A549 treated with AZD9567 at 1 μM for 4 hours (cell line): ENCODE results near the gene WFIKKN1. TPM values are rescaled to one million over a fixed set of nuclear protein-coding genes. Genes with fewer than 3 reads are reported as not detected.

Source experiments
- total RNA-seq: library from RNA; stranded (reverse); fragments of 200-300 nt; extraction: Qiagen RNA extraction; gene quantifications from 5 replicates; pipeline ENCODE4 v1.2.3, GENCODE V29; 2022; ENCODE audit not compliant: insufficient read depth

The WFIKKN1 gene
- total RNA-seq = 0.21 to 0.26 TPM (median 0.23 TPM) in 4 of 5 replicates, not detected in the other

GRCh38 chr16:630815-631405 is at the start of gene WFIKKN1:
Gene WFIKKN1, plus strand, starts transcription at chr16:630985. Its CDS starts 269 bp downstream, at chr16:631254.

DNA sequence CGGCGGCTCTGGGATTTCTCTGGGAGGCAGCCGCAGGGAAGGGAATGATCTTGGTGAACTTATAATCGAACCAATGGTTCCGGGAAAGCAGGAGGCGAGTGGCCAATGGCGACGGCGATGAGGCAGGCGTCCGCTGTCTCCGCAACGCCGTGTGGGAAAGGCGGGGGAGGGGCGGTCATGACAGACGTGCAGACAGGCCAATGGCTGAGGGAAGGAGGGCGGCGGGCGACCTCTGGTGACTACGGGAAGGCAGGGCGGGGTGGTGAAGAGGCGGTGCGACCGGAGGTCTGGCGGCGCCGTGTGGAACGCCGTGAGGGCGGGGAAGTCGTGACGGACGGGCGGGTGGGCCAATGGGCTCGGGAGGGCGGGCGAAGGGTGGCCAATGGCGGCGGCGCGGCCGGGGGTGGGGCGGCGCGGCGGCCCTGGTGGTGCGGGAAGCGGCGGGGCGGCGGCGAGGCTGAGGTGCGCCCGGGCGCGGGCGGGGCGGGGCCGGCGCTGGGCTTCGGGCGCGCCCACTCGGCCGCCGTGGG is 41.1 kb upstream of the WFIKKN1 start, which contains the start of gene RAB40C:
TSS of gene RAB40C (plus strand) at position 409 of the 530 bp plus-strand sequence. CDS start 226 bp downstream, outside the sequence.

GRCh38 chr16:636206-637080 is 5.7 kb downstream of the WFIKKN1 start, which contains the start of gene METTL26:
Gene METTL26, minus strand, starts transcription at chr16:636305. Its CDS starts 15 bp downstream, at chr16:636290.

DNA sequence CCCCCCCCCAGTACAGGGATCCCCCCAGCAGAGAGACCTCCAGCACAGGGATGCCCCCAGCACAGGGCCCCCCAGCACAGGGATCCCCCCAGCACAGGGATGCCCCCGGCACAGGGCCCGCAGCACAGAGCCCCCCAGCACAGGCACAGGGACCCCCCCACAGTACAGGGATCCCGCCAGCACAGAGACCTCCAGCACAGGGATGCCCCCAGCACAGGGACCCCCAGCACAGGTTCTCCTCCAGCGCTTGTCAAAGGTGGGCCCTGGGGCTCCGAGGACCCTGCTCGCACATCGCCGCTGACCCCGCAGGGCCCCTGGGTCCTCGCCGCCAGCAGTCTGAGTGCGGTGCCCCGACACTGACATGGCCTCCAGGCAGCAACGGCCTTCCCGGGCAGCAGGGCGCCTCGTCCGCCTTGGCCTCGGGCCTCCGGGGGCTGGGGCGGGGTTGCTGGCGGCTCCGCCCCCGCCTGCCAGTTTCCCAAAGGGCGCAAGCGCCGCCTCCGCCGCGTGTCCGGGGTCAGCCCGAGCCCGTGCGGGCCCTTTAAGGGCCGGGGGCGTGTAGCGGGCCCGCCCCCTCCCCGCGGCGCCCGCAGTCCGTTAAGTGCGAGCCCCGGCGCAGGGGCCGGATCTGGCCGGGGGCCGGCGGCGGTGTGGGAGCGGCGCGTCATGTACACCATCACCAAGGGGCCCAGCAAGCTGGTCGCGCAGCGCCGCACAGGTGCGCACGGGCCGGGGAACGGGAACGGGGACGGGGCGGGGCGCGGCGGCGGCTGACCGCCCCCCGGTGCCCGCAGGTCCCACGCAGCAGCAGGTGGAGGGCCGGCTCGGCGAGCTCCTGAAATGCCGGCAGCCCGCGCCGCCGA is 10.8 kb downstream of the WFIKKN1 start, which contains the start of gene MCRIP2:
TSS of gene MCRIP2 (plus strand) at position 503 of the 863 bp plus-strand sequence. CDS start at position 667, 164 bp downstream.

GRCh38 chr16:648781-649589 is 18.2 kb downstream of the WFIKKN1 start, which contains the start of gene WDR90:
Gene WDR90, plus strand, starts transcription at chr16:649365. Its CDS starts 52 bp downstream, at chr16:649417.

DNA sequence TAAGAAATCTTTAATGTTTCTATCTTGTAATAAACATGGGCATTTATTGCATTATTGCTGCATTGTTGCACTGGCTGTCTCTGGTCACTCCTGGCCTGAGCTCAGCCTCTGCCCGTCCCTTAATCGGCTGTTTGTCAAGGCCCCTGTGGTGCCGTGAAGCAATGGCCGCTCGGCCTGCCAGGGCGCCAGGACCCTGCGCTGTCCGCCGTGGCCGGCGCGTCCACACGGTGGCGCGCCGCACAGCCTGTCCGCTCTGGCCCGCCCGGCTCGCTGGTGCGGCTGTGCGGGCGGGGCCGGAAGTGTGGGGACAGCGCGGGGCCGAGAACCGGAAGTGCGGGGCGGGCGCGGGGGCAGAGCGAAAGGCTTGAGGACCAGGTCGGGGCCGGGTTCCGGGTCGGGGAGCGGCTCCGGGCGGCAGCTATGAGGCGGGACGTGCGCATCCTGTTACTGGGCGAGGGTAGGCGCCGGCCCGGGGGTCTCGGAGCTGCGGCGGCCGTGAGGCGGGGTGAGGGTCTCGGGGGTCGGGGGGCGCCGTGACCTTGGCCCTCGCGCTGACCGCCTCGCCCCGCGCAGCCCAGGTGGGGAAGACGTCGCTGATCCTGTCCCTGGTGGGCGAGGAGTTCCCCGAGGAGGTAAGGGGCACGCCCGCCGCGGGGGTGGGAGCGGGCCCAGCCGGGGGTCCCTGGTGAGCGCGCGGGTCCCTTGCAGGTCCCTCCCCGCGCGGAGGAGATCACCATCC is 37.2 kb downstream of the WFIKKN1 start, which contains the start of gene RHOT2:
TSS of gene RHOT2 (plus strand) at position 353 of the 739 bp plus-strand sequence. CDS start at position 421, 68 bp downstream.

GRCh38 chr16:674968-675883 is 44.4 kb downstream of the WFIKKN1 start, which contains the start of gene RHBDL1:
Gene RHBDL1, plus strand, starts transcription at chr16:675671. Its CDS starts 120 bp downstream, at chr16:675791.

DNA sequence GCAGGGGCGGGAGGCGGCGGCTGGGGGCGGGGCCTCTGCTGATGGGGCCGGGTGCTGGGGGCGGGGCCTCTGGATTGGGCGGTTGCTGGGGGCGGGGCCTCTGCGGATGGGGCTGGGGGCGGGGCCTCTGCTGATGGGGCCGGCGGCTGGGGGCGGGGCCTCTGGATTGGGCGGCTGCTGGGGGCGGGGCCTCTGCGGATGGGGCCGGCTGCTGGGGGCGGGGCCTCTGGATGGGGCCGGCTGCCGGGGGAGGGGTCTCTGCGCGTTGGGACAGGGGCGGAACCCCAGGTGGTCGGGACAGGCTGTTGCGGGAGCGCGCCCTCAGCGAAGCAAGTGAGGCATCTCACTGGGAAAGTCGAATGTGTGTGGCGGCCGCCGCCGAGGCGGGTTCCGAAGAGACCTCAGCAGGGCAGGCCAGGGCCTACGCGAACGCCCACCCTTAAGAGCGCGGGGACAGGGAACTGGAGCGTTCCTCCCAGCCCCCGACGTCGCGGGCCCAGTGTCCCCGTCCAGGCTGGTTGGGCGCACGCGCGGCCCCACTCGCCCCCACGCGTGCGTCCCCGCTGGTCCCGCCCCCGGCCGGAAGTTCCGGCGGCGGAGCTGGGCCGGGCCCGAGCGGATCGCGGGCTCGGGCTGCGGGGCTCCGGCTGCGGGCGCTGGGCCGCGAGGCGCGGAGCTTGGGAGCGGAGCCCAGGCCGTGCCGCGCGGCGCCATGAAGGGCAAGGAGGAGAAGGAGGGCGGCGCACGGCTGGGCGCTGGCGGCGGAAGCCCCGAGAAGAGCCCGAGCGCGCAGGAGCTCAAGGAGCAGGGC is 49.2 kb downstream of the WFIKKN1 start, which contains the start of gene STUB1:
TSS of gene STUB1 (plus strand) at position 597 of the 811 bp plus-strand sequence. CDS start at position 713, 116 bp downstream.

Other genes starting within 250 kb of the WFIKKN1 start
- gene PGAP6, start 249.0 kb upstream of the WFIKKN1 start, total RNA-seq = 36.0 to 40.7 TPM (median 37.3 TPM) in 5 replicates
- gene NME4, start 233.8 kb upstream of the WFIKKN1 start, total RNA-seq = 326 to 424 TPM (median 419 TPM) in 5 replicates
- gene DECR2, start 229.1 kb upstream of the WFIKKN1 start, total RNA-seq = 22.9 to 32.3 TPM (median 31.6 TPM) in 5 replicates
- gene RAB11FIP3, start 205.3 kb upstream of the WFIKKN1 start, total RNA-seq = 23.5 to 29.0 TPM (median 27.5 TPM) in 5 replicates
- gene CAPN15, start 103.3 kb upstream of the WFIKKN1 start, total RNA-seq = 45.6 to 75.6 TPM (median 71.1 TPM) in 5 replicates
- gene PRR35, start 70.6 kb upstream of the WFIKKN1 start, total RNA-seq = 0.05 to 0.19 TPM (median 0.08 TPM) in 4 of 5 replicates, not detected in the other
- gene NHLRC4, start 64.0 kb upstream of the WFIKKN1 start, total RNA-seq = 0.14 to 0.24 TPM (median 0.21 TPM) in 4 of 5 replicates, not detected in the other
- 41.9 to 44.5 TPM (median 42.8 TPM) in 5 replicates for gene PIGQ, start 61.0 kb upstream of the WFIKKN1 start, total RNA-seq
- 16.5 to 21.1 TPM (median 20.7 TPM) in 5 replicates for gene RAB40C, start 40.9 kb upstream of the WFIKKN1 start, total RNA-seq
- gene METTL26, start 5.3 kb downstream of the WFIKKN1 start, total RNA-seq = 77.8 to 140 TPM (median 136 TPM) in 5 replicates
- 21.4 to 47.7 TPM (median 40.9 TPM) in 5 replicates for gene MCRIP2, start 10.8 kb downstream of the WFIKKN1 start, total RNA-seq
- gene WDR90, start 18.4 kb downstream of the WFIKKN1 start, total RNA-seq = 29.1 to 35.6 TPM (median 31.4 TPM) in 5 replicates
- 60.5 to 110 TPM (median 103 TPM) in 5 replicates for gene RHOT2, start 37.1 kb downstream of the WFIKKN1 start, total RNA-seq
- 1.5 to 2.0 TPM (median 1.6 TPM) in 4 of 5 replicates, not detected in the other for gene RHBDL1, start 44.7 kb downstream of the WFIKKN1 start, total RNA-seq
- 77.5 to 143 TPM (median 137 TPM) in 5 replicates for gene STUB1, start 49.4 kb downstream of the WFIKKN1 start, total RNA-seq
- gene JMJD8, start 53.3 kb downstream of the WFIKKN1 start, total RNA-seq = 56.9 to 81.0 TPM (median 77.8 TPM) in 5 replicates
- 4.2 to 6.2 TPM (median 5.9 TPM) in 5 replicates for gene WDR24, start 59.4 kb downstream of the WFIKKN1 start, total RNA-seq
- gene FBXL16, start 74.8 kb downstream of the WFIKKN1 start, total RNA-seq = 6.3 to 9.6 TPM (median 7.2 TPM) in 5 replicates
- 71.0 to 213 TPM (median 211 TPM) in 5 replicates for gene METRN, start 84.1 kb downstream of the WFIKKN1 start, total RNA-seq
- gene ANTKMT, start 90.2 kb downstream of the WFIKKN1 start, total RNA-seq = 43.2 to 64.4 TPM (median 63.4 TPM) in 5 replicates
- gene CCDC78, start 95.5 kb downstream of the WFIKKN1 start, total RNA-seq = 3.1 to 6.8 TPM (median 4.9 TPM) in 5 replicates
- 4.1 to 22.8 TPM (median 20.5 TPM) in 5 replicates for gene HAGHL, start 96.1 kb downstream of the WFIKKN1 start, total RNA-seq
- gene CIAO3, start 110.0 kb downstream of the WFIKKN1 start, total RNA-seq = 21.6 to 27.5 TPM (median 25.4 TPM) in 5 replicates
- gene MSLN, start 129.7 kb downstream of the WFIKKN1 start, total RNA-seq = 1.6 to 2.8 TPM (median 2.2 TPM) in 5 replicates
- 29.7 to 58.4 TPM (median 53.8 TPM) in 5 replicates for gene RPUSD1, start 157.4 kb downstream of the WFIKKN1 start, total RNA-seq
- 25.3 to 43.9 TPM (median 32.1 TPM) in 5 replicates for gene CHTF18, start 157.6 kb downstream of the WFIKKN1 start, total RNA-seq
- gene GNG13, start 169.7 kb downstream of the WFIKKN1 start, total RNA-seq = 0.08 TPM in 1 of 5 replicates, not detected in the others